Panc1 (cell line): ENCODE measurements around the gene ENPEP. TPM values are rescaled to one million over a fixed set of nuclear protein-coding genes. Genes with fewer than 3 reads are reported as not detected.

Experiments used
- ATAC-seq: fragments of 200-7000 bp; cut with Tn5 transposase; 2 replicates; pipeline ENCODE4 v1.9.1; 2020; ENCODE audit warnings: mild to moderate bottlenecking, moderate library complexity
- BruUV-seq: library from RNA; stranded (reverse); fragments of 400-500 nt; replicated peaks from 2 replicates; lab custom pipeline; 2021; lab: Mats Ljungman, UMichigan
- CTCF ChIA-PET: fragments of 300-600 bp; sonication (Branson Sonifier 250); formaldehyde crosslinking; loops from one replicate; lab custom pipeline; 2022; ENCODE audit warnings: antibody characterized with exemption; lab: Charles Lee
- POLR2A ChIA-PET: fragments of 300-600 bp; sonication (Branson Sonifier 250); formaldehyde crosslinking; loops from one replicate; lab custom pipeline; 2022; ENCODE audit warnings: antibody characterized with exemption; lab: Charles Lee
- DNase-seq: peaks from one replicate; pipeline ENCODE4 v3.0.0-alpha.2; 2010; ENCODE audit warnings: low read depth, low spot score
- H3K27ac ChIP-seq: 2 replicates; pipeline ENCODE4 v1.5.1; 2011; ENCODE audit warnings: mild to moderate bottlenecking, low read length, inconsistent platforms
- H3K27me3 ChIP-seq: fragments of 200-500 bp; sonication (Bioruptor generic); 2 replicates; pipeline ENCODE4 v1.6.0; 2014; ENCODE audit warnings: low read length, inconsistent platforms; ENCODE audit not compliant: control insufficient read depth, insufficient read depth
- H3K36me3 ChIP-seq: fragments of 200-500 bp; sonication (Bioruptor generic); 2 replicates; pipeline ENCODE4 v1.5.1; 2014; ENCODE audit warnings: inconsistent platforms, mild to moderate bottlenecking, low read length, moderate library complexity; ENCODE audit not compliant: control insufficient read depth, insufficient read depth
- H3K4me1 ChIP-seq: 2 replicates; pipeline ENCODE4 v1.5.1; 2011; ENCODE audit warnings: inconsistent platforms, mild to moderate bottlenecking, low read length, moderate library complexity; ENCODE audit not compliant: control insufficient read depth, insufficient read depth
- H3K4me3 ChIP-seq, 2 experiments: 2 replicates each; pipeline ENCODE4 v1.5.1; 2011 to 2012; ENCODE audit warnings: low read depth in 2 of 2, low read length in 2 of 2, mild to moderate bottlenecking in 2 of 2, inconsistent platforms in 1 of 2, moderate library complexity in 1 of 2
- H3K9me3 ChIP-seq: fragments of 200-500 bp; sonication (Bioruptor generic); 2 replicates; pipeline ENCODE4 v1.5.1; 2014; ENCODE audit warnings: low read depth, mild to moderate bottlenecking, inconsistent platforms, low read length, moderate library complexity; ENCODE audit not compliant: control insufficient read depth, insufficient read depth
- POLR2AphosphoS5 ChIP-seq: IDR thresholded peaks from 2 replicates; pipeline ENCODE4 v1.6.1; 2012; ENCODE audit warnings: mild to moderate bottlenecking, low read depth, low read length, moderate library complexity
- SIN3A ChIP-seq: IDR thresholded peaks from 2 replicates; pipeline ENCODE4 v1.6.1; 2012; ENCODE audit warnings: low read depth, mild to moderate bottlenecking, low read length, moderate library complexity, borderline replicate concordance; ENCODE audit not compliant: insufficient read depth
- TCF7L2 ChIP-seq: IDR thresholded peaks from 2 replicates; pipeline ENCODE4 v1.6.1; 2011; ENCODE audit warnings: mild to moderate bottlenecking, low read depth, low read length, inconsistent platforms
- in situ Hi-C: cut with HindIII; loops from 2 replicates; pipeline ENCODE4 v1.10.0; 2016; ENCODE audit warnings: low sequenced_read_pairs, low pct_unique_long_range_greater_than_20kb
- intact Hi-C: fragments of 100-400 bp; cut with micrococcal nuclease; formaldehyde crosslinking; loops from one replicate; pipeline ENCODE4 v1.10.0; 2022; ENCODE audit not compliant: unreplicated experiment
- total RNA-seq: library from RNA; stranded (reverse); gene quantifications from one replicate; pipeline ENCODE4 v1.2.1, GENCODE V29; 2021; ENCODE audit not compliant: unreplicated experiment
- TF ChIP-seq, protein P1 (sequence below), 2 experiments: IDR thresholded peaks; 2 replicates each; pipeline ENCODE4 v1.6.1; 2011 to 2012; ENCODE audit warnings: low read depth in 2 of 2, control low read depth in 1 of 2, low read length in 1 of 2, mild to moderate bottlenecking in 1 of 2, moderate library complexity in 1 of 2; ENCODE audit not compliant: insufficient read depth in 1 of 2
- TF ChIP-seq, protein P2 (sequence below): fragments of 450-650 bp; IDR thresholded peaks from 2 replicates; pipeline ENCODE4 v1.5.1; 2017; ENCODE audit warnings: mild to moderate bottlenecking

ENPEP gene
- total RNA-seq, 1 experiment from 2014 or later, result not detected

DNA sequence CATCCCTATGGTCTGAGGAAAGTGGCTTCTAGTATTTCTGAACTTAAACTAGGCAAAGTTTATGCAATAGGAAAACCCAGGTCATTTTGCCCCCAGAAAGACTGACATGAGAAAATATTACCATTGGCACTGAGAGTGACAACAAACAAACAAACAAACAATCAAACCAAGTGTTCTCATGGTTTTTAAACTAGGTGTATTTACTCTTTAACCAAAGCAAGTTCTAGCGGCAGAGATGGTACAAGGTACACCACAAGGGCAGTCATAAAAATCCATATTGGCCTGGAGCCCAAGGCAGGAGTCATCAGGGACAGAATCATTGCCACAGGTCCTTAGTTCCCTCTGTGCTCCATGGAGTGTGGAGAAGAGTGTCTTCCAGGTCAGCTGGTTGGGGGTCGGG lies 26.0 kb upstream of the ENPEP start:
- no peak for ATAC-seq
- TF ChIP-seq TCF7L2 (no peak), SIN3A (no peak), POLR2AphosphoS5 (no peak)
- TF ChIP-seq, protein P1, sequence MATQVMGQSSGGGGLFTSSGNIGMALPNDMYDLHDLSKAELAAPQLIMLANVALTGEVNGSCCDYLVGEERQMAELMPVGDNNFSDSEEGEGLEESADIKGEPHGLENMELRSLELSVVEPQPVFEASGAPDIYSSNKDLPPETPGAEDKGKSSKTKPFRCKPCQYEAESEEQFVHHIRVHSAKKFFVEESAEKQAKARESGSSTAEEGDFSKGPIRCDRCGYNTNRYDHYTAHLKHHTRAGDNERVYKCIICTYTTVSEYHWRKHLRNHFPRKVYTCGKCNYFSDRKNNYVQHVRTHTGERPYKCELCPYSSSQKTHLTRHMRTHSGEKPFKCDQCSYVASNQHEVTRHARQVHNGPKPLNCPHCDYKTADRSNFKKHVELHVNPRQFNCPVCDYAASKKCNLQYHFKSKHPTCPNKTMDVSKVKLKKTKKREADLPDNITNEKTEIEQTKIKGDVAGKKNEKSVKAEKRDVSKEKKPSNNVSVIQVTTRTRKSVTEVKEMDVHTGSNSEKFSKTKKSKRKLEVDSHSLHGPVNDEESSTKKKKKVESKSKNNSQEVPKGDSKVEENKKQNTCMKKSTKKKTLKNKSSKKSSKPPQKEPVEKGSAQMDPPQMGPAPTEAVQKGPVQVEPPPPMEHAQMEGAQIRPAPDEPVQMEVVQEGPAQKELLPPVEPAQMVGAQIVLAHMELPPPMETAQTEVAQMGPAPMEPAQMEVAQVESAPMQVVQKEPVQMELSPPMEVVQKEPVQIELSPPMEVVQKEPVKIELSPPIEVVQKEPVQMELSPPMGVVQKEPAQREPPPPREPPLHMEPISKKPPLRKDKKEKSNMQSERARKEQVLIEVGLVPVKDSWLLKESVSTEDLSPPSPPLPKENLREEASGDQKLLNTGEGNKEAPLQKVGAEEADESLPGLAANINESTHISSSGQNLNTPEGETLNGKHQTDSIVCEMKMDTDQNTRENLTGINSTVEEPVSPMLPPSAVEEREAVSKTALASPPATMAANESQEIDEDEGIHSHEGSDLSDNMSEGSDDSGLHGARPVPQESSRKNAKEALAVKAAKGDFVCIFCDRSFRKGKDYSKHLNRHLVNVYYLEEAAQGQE (IDR thresholded peaks at IDR 0.05; ENCODE audit: insufficient read depth in 1 of 2, low read depth in 2 of 2, low read length in 1 of 2), result no peak
- TF ChIP-seq, protein P2, sequence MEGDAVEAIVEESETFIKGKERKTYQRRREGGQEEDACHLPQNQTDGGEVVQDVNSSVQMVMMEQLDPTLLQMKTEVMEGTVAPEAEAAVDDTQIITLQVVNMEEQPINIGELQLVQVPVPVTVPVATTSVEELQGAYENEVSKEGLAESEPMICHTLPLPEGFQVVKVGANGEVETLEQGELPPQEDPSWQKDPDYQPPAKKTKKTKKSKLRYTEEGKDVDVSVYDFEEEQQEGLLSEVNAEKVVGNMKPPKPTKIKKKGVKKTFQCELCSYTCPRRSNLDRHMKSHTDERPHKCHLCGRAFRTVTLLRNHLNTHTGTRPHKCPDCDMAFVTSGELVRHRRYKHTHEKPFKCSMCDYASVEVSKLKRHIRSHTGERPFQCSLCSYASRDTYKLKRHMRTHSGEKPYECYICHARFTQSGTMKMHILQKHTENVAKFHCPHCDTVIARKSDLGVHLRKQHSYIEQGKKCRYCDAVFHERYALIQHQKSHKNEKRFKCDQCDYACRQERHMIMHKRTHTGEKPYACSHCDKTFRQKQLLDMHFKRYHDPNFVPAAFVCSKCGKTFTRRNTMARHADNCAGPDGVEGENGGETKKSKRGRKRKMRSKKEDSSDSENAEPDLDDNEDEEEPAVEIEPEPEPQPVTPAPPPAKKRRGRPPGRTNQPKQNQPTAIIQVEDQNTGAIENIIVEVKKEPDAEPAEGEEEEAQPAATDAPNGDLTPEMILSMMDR, result no peak
- CTCF ChIA-PET, result no interaction called here
- Histone ChIP-seq H3K36me3 (no peaks in the 10 kb centered on the region), H3K27ac (no peak overlapping the region), H3K27me3 (no peaks in the 10 kb centered on the region), H3K4me3 (no peak overlapping the region), H3K9me3 (no peaks in the 10 kb centered on the region), H3K4me1 (no peaks in the 10 kb centered on the region)
- no peak for DNase-seq
- BruUV-seq, result no TSS peak
- POLR2A ChIA-PET, result no interaction called here
- in situ Hi-C loops, result no loop called here
- intact Hi-C loops, result no loop called here

DNA sequence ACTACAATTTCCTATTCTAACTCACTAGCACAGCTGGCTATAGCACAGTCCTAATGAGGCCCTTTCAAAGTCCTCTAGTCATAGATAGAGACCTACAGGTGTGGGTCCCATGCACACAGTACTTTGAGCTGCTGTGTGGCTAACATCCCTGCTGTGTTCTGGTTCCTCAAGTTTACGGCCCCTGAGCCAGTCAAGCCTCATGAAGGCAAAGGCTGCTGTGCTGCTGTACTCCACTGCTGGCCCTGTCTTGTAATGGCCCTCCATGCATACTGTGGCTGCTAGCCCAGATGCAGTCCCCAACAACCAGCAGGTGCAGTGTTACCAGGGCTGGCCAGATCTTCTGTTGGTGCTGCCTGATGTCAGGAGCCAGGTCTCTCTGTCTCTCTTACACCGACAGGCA lies 23.4 kb upstream of the ENPEP start:
- DNase-seq, result no peak
- in situ Hi-C loops, result no loop called here
- TF ChIP-seq TCF7L2 (no peak), POLR2AphosphoS5 (no peak), SIN3A (no peak)
- TF ChIP-seq, protein P2, result no peak
- TF ChIP-seq, protein P1 (IDR thresholded peaks at IDR 0.05; ENCODE audit: insufficient read depth in 1 of 2, low read depth in 2 of 2, low read length in 1 of 2), result no peak
- Histone ChIP-seq H3K36me3 (no peaks in the 10 kb centered on the region), H3K4me3 (no peak overlapping the region), H3K27me3 (no peaks in the 10 kb centered on the region), H3K9me3 (no peaks in the 10 kb centered on the region), H3K4me1 (no peaks in the 10 kb centered on the region), H3K27ac (no peak overlapping the region)
- no TSS peak for BruUV-seq
- intact Hi-C loops, result no loop called here
- ATAC-seq, result no peak
- ChIA-PET CTCF (no interaction called here), POLR2A (no interaction called here)
